NCI-H146 (cell line): Measurements from ENCODE around the gene DPY30.
A peak's percentile ranks its signal among the peaks of the same experiment; 100 is the strongest.

ENCODE experiments used
- DNase-seq: peaks from one replicate; lab custom pipeline; 2025; lab: John Stamatoyannopoulos, UW

DPY30 gene

GRCh38 chr2:32009516-32010256 is 29.9 kb downstream of the DPY30 start:
- peak; percentile 56 for DNase-seq

- DNase-seq = peak; percentile 55
Measured at GRCh38 chr2:32008805-32009515, 30.6 kb downstream of the DPY30 start.

GRCh38 chr2:32007121-32007391 is 32.5 kb downstream of the DPY30 start:
- DNase-seq = no peak

GRCh38 chr2:32005371-32005976 is 34.1 kb downstream of the DPY30 start:
- DNase-seq = no peak

- DNase-seq = no peak
Measured at GRCh38 chr2:32003791-32004190, 35.8 kb downstream of the DPY30 start.

GRCh38 chr2:32002406-32002805 is 37.2 kb downstream of the DPY30 start:
- no peak for DNase-seq

- no peak for DNase-seq
Measured at GRCh38 chr2:31999438-31999837, 40.2 kb downstream of the DPY30 start.

GRCh38 chr2:31998731-31999383 is 40.7 kb downstream of the DPY30 start:
- no peak for DNase-seq

- no peak for DNase-seq
Measured at GRCh38 chr2:31997653-31998052, 42.0 kb downstream of the DPY30 start.

- no peak for DNase-seq
Measured at GRCh38 chr2:31996571-31997150, 42.9 kb downstream of the DPY30 start.

- DNase-seq = no peak
Measured at GRCh38 chr2:31992934-31993333, 46.7 kb downstream of the DPY30 start.

- no peak for DNase-seq
Measured at GRCh38 chr2:31992025-31992579, 47.5 kb downstream of the DPY30 start.

- no peak for DNase-seq
Measured at GRCh38 chr2:31989946-31990345, 49.7 kb downstream of the DPY30 start.

GRCh38 chr2:31987454-31988220 is 52.0 kb downstream of the DPY30 start:
- no peak for DNase-seq

- DNase-seq = no peak
Measured at GRCh38 chr2:31986906-31987305, 52.7 kb downstream of the DPY30 start.

GRCh38 chr2:31983762-31984467 is 55.7 kb downstream of the DPY30 start:
- DNase-seq = no peak

GRCh38 chr2:31980674-31981356 is 58.8 kb downstream of the DPY30 start:
- no peak for DNase-seq

- DNase-seq = no peak
Measured at GRCh38 chr2:31979956-31980355, 59.6 kb downstream of the DPY30 start.

GRCh38 chr2:31979018-31979417 is 60.6 kb downstream of the DPY30 start:
- no peak for DNase-seq

- no peak for DNase-seq
Measured at GRCh38 chr2:31978436-31978835, 61.2 kb downstream of the DPY30 start.
